HepG2 (cell line): ENCODE results near the gene KRTAP17-1. TPM values are rescaled to one million over a fixed set of nuclear protein-coding genes. Genes with fewer than 3 reads are reported as not detected.
"Not testable (repeated sequence)": the region's sequence is repeated elsewhere in the genome, so short reads cannot be mapped to it uniquely, and the experiment has no call there.

Experiments used
- ATAC-seq: fragments of 200-7000 bp; cut with Tn5 transposase; 3 replicates; pipeline ENCODE4 v1.9.1; 2020; ENCODE audit warnings: mild to moderate bottlenecking, moderate library complexity
- BruUV-seq: library from RNA; stranded (reverse); fragments of 400-500 nt; replicated peaks from 2 replicates; lab custom pipeline; 2021; lab: Mats Ljungman, UMichigan
- CTCF ChIA-PET: fragments of 300-600 bp; formaldehyde crosslinking; extraction: SDS; loops from one replicate; lab custom pipeline; 2021; ENCODE audit warnings: low total read pairs, inconsistent platforms, low intra/inter-chr PET ratio; lab: Yijun Ruan, JAX
- POLR2A ChIA-PET: fragments of 350-600 bp; sonication (Branson Sonifier 250); formaldehyde crosslinking; loops from one replicate; lab custom pipeline; 2020; ENCODE audit warnings: antibody characterized with exemption, inconsistent platforms; lab: Yijun Ruan, JAX
- DNase-seq: peaks from one replicate; pipeline ENCODE4 v3.0.0-alpha.2; 2015; ENCODE audit warnings: low spot score
- FAIRE-seq: peaks from 3 replicates; lab custom pipeline; 2011; peaks lifted over from hg19 to GRCh38; lab: Jason Lieb, UNC
- H2AFZ ChIP-seq: one replicate; pipeline ENCODE4 v1.6.1; 2011; ENCODE audit warnings: low read length, inconsistent platforms
- H3K27ac ChIP-seq: fragments of 300-600 bp; 3 replicates; pipeline ENCODE4 v1.8.0; 2011; ENCODE audit warnings: mixed run types, mild to moderate bottlenecking, mixed read lengths, low read length, inconsistent platforms; ENCODE audit not compliant: insufficient read depth; ENCODE audit errors: extremely low read length
- H3K27me3 ChIP-seq, 2 experiments: fragments of 200-600 bp in 1 of 2; 2 replicates in 1 of 2; 3 replicates in 1 of 2; pipeline versions ENCODE4 v1.6.0 to v1.8.0; 2011; ENCODE audit warnings: low read length in 2 of 2, mild to moderate bottlenecking in 2 of 2, moderate library complexity in 2 of 2, inconsistent platforms in 1 of 2; ENCODE audit not compliant: insufficient read depth in 2 of 2, control insufficient read depth in 1 of 2
- H3K36me3 ChIP-seq, 2 experiments: fragments of 200-600 bp in 1 of 2; replicated peaks in 1 of 2; 2 replicates in 1 of 2; 3 replicates in 1 of 2; pipeline versions ENCODE4 v1.5.1 to v1.8.0; 2011; ENCODE audit warnings: low read length in 2 of 2, inconsistent platforms in 1 of 2; ENCODE audit not compliant: insufficient read depth in 2 of 2, control insufficient read depth in 1 of 2
- H3K4me1 ChIP-seq: 2 replicates; pipeline ENCODE4 v1.5.1; 2012; ENCODE audit warnings: low read length, inconsistent platforms; ENCODE audit not compliant: insufficient read depth
- H3K4me2 ChIP-seq: 2 replicates; pipeline ENCODE4 v1.6.0; 2011; ENCODE audit warnings: low read depth, low read length, inconsistent platforms
- H3K4me3 ChIP-seq, 3 experiments: fragments of 200-600 bp in 1 of 3; sonication (generic), shearing (Covaris generic) in 1 of 3; replicated peaks in 1 of 3; 2 replicates each; pipeline ENCODE4 v1.5.1; 2011 to 2016; ENCODE audit warnings: low read length in 3 of 3, inconsistent platforms in 2 of 3, low read depth in 2 of 3, mild to moderate bottlenecking in 2 of 3, control low read depth in 1 of 3, mixed read lengths in 1 of 3; ENCODE audit not compliant: insufficient read depth in 1 of 3
- H3K79me2 ChIP-seq: one replicate; pipeline ENCODE4 v1.6.1; 2011; ENCODE audit warnings: low read length, inconsistent platforms; ENCODE audit not compliant: insufficient read depth
- H3K9ac ChIP-seq: 2 replicates; pipeline ENCODE4 v1.6.0; 2011; ENCODE audit warnings: mild to moderate bottlenecking, low read depth, low read length, inconsistent platforms; ENCODE audit not compliant: insufficient read depth
- H3K9me3 ChIP-seq: 2 replicates; pipeline ENCODE4 v1.5.1; 2012; ENCODE audit warnings: mild to moderate bottlenecking, low read length
- H4K20me1 ChIP-seq: 2 replicates; pipeline ENCODE4 v1.6.0; 2011; ENCODE audit warnings: inconsistent platforms, mild to moderate bottlenecking, low read length, moderate library complexity; ENCODE audit not compliant: insufficient read depth
- HBP1 ChIP-seq: IDR thresholded peaks from 2 replicates; pipeline ENCODE4 v1.6.1; 2016; ENCODE audit warnings: low read depth, control low read depth
- MAFG ChIP-seq: sonication (generic); formaldehyde crosslinking; IDR thresholded peaks from 2 replicates; pipeline ENCODE4 v1.5.1; 2020; ENCODE audit warnings: mild to moderate bottlenecking, missing genetic modification reagents
- SPEN ChIP-seq: sonication (generic); formaldehyde crosslinking; IDR thresholded peaks from 2 replicates; pipeline ENCODE4 v1.5.1; 2020; ENCODE audit warnings: low read depth, mild to moderate bottlenecking, missing genetic modification reagents
- SSRP1 ChIP-seq: IDR thresholded peaks from 2 replicates; pipeline ENCODE4 v1.6.1; 2016; ENCODE audit warnings: control low read depth
- ZIK1 ChIP-seq: sonication (generic); formaldehyde crosslinking; IDR thresholded peaks from 2 replicates; pipeline ENCODE4 v1.5.0; 2020; ENCODE audit warnings: mild to moderate bottlenecking, low read depth, missing genetic modification reagents, borderline replicate concordance
- ZNF24 ChIP-seq: fragments of 450-650 bp; IDR thresholded peaks from 2 replicates; pipeline ENCODE4 v1.6.1; 2017; ENCODE audit warnings: antibody characterized with exemption, mild to moderate bottlenecking
- ZNF496 ChIP-seq: sonication (generic); formaldehyde crosslinking; IDR thresholded peaks from 2 replicates; pipeline ENCODE4 v1.8.1; 2023; ENCODE audit warnings: mild to moderate bottlenecking, moderate library complexity, missing genetic modification reagents; ENCODE audit not compliant: insufficient replicate concordance
- ZNF7 ChIP-seq: IDR thresholded peaks from 2 replicates; pipeline ENCODE4 v1.6.1; 2016; ENCODE audit warnings: missing biosample characterization, missing genetic modification reagents
- WGBS: methylation state at CpG from one replicate; pipeline ENCODE4 v1.1.6; 2017; ENCODE audit warnings: low lambda C conversion rate; 5-methylcytosine and 5-hydroxymethylcytosine counted together
- in situ Hi-C: cut with HindIII; loops from 2 replicates; pipeline ENCODE4 v1.10.0; 2017; ENCODE audit warnings: low pct_unique_long_range_greater_than_20kb; ENCODE audit not compliant: extremely low pct_ligation_motif_present
- intact Hi-C: fragments of 100-400 bp; cut with micrococcal nuclease; formaldehyde crosslinking; loops from one replicate; pipeline ENCODE4 v1.10.0; 2022; ENCODE audit not compliant: unreplicated experiment
- polyA plus RNA-seq, 8 experiments: library from polyadenylated mRNA; depleted of rRNA in 3 of 8; stranded (reverse) in 7 of 8; unstranded in 1 of 8; fragments of >200 nt; fragmentation: Illumina TruSeq in 4 of 8; extraction: Trizol in 4 of 8; gene quantifications; 2 replicates each; pipeline versions ENCODE4 v1.2.1 to v1.2.3, GENCODE V29; 2011 to 2016; ENCODE audit warnings: low read depth in 4 of 8, missing spikeins in 1 of 8, mixed read lengths in 1 of 8; ENCODE audit not compliant: insufficient read depth in 1 of 8
- total RNA-seq, 5 experiments: library from RNA; depleted of rRNA; stranded (reverse); fragments of >200 nt; fragmentation: Illumina TruSeq; extraction: Trizol; gene quantifications; 2 replicates each; pipeline ENCODE4 v1.2.3, GENCODE V29; 2016; ENCODE audit warnings: low read depth in 1 of 5

Gene KRTAP17-1
- total and polyA plus RNA-seq, 2 of the 13 experiments (the other 11 are each of a cell fraction or from before 2014, with no cell fraction given) = not detected

GRCh38 chr17:41275648-41276190 is 39.8 kb downstream of the KRTAP17-1 start, which contains the start of gene KRTAP9-7:
Gene KRTAP9-7, plus strand, starts transcription at chr17:41275698. Its CDS starts 0 bp downstream, at chr17:41275698.
- POLR2A ChIA-PET = not testable (repeated sequence)

GRCh38 chr17:41271858-41272257 is 43.7 kb downstream of the KRTAP17-1 start:
- no peak overlapping the region for H3K4me2 ChIP-seq
- DNase-seq = no peak
- H4K20me1 ChIP-seq = no peaks in the 10 kb centered on the region
- intact Hi-C loops = no loop called here
- no peaks in the 10 kb centered on the region for H3K79me2 ChIP-seq
- no peaks in the 10 kb centered on the region for H3K36me3 ChIP-seq
- no peaks in the 10 kb centered on the region for H3K9me3 ChIP-seq
- FAIRE-seq = no peak
- H3K27ac ChIP-seq = no peak overlapping the region
- ChIA-PET CTCF (no interaction called here), POLR2A (no interaction called here)
- WGBS = no CpG with 5 or more reads among the region's 1 CpG
- no peak overlapping the region for H3K4me3 ChIP-seq
- H3K4me1 ChIP-seq = no peaks in the 10 kb centered on the region
- H3K9ac ChIP-seq = no peak overlapping the region
- no peak for TF ChIP-seq HBP1 (CRISPR knock-in tag)
- TF ChIP-seq MAFG (CRISPR knock-in tag) = no peak
- no peak for TF ChIP-seq ZNF24
- TF ChIP-seq ZIK1 (CRISPR knock-in tag) = no peak
- no peak for TF ChIP-seq SPEN (CRISPR knock-in tag)
- no peak for TF ChIP-seq SSRP1 (CRISPR knock-in tag)
- TF ChIP-seq ZNF496 (CRISPR knock-in tag) = no peak
- no peak for TF ChIP-seq ZNF7 (CRISPR knock-in tag)
- no peak for ATAC-seq
- H2AFZ ChIP-seq = no peak overlapping the region
- H3K27me3 ChIP-seq = no peaks in the 10 kb centered on the region
- in situ Hi-C loops = no loop called here
- BruUV-seq = no TSS peak

More at GRCh38 chr17:41275648-41276190, 39.8 kb downstream of the KRTAP17-1 start, which contains the start of gene KRTAP9-7:
- BruUV-seq, H3K79me2 ChIP-seq, in situ Hi-C loops, DNase-seq, H4K20me1 ChIP-seq, H2AFZ ChIP-seq, H3K4me2 ChIP-seq, ATAC-seq, FAIRE-seq, H3K9me3 ChIP-seq, H3K36me3 ChIP-seq, H3K27ac ChIP-seq, H3K27me3 ChIP-seq, CTCF ChIA-PET, H3K9ac ChIP-seq, H3K4me1 ChIP-seq, H3K4me3 ChIP-seq, intact Hi-C loops: not testable (repeated sequence)
- 69% methylated on average over 2 of the region's 3 CpGs for WGBS

- in situ Hi-C loops, FAIRE-seq: not testable (repeated sequence)
- no CpG with 5 or more reads among the region's 1 CpG for WGBS
Measured at GRCh38 chr17:41271323-41271722, 44.2 kb downstream of the KRTAP17-1 start.

More at GRCh38 chr17:41271323-41271722, 44.2 kb downstream of the KRTAP17-1 start:
- CTCF ChIA-PET, H2AFZ ChIP-seq, H3K27me3 ChIP-seq, DNase-seq, ATAC-seq, H3K27ac ChIP-seq, H3K79me2 ChIP-seq, H3K36me3 ChIP-seq, H4K20me1 ChIP-seq, intact Hi-C loops, BruUV-seq, H3K4me2 ChIP-seq, H3K4me3 ChIP-seq, H3K9me3 ChIP-seq, H3K4me1 ChIP-seq, POLR2A ChIA-PET, H3K9ac ChIP-seq: not testable (repeated sequence)
